HS-27A (cell line): Measurements from ENCODE around the gene SAMD4A.

Source experiments
- DNase-seq: peaks from one replicate; pipeline ENCODE4 v3.0.0-alpha.2; 2012; ENCODE audit warnings: low read depth, missing footprints

SAMD4A gene

DNA sequence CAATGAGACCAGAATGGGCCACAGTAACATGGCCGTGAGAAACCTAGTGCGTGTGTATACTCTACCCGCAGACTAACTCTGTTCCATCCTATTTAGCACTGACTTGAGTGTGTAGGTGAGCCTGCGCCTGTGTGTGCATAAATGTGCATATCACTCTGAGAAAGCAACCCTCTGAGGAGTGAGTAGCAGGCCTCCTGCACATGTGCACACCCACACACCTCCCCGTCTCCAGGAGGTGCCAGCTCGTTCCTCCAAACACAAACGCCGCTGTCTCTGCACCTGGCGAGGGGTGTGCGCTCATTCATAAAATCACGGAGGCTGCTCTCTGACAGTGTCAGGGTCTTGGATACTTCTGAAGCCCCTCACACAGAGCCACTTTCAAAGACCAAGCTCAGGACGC is 196.8 kb downstream of the SAMD4A start:
- DNase-seq, result no peak

DNA sequence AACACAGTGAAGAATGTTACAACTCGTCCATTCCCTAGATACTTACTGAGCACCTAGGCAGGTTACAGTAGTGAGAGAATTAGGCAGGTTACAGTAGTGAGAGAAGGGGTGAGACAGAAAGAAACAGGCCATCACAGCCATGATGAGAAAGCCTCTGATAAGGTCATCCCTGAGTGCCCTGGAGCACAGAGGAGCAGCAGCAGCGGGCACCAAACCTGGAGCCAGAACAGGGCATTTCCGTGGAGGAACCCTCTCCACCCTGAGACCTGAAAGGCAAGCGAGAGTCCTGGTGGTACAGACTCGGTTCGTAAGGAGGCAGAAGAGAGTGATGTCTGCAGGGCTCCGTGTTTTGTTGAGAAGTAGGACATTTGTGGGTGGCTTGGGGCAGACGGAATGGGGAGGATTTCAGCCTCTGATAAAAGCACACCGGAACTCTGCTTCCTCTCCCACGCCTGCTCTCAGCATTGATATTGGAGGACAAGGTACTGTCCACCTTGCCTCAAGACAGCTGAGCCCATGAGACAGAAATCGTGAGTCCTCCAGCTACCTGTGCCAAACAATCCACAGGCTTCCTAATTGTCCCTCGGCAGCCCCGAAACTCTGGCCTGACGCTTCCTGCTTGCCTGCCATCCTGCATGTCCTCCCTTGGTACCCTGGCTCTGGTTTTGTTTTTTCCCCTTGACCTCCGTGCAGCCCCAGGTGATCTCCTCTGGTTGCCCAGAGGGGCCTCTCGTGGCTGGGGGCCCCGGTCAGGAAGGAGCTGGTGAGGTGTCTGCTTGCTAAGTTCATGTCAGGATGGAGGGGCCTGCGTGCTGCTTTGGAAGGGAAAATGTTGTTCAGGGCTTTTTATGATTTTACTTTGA is 199.6 kb downstream of the SAMD4A start:
- no peak for DNase-seq

DNA sequence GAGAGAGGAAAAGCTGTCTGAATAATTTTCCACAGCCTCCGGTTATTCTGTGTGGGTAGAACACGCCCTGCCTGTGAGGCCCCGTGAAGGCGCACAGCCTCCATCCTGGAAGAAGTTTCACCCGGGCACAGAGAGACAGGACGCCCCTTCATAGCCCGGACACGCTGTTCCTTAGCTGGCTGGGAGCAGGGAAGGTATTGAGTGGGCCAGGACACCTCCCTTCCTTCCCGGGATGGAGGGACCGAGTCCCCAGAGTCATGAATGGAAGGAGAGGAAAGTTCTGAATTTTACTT is 200.2 kb downstream of the SAMD4A start:
- no peak for DNase-seq

DNA sequence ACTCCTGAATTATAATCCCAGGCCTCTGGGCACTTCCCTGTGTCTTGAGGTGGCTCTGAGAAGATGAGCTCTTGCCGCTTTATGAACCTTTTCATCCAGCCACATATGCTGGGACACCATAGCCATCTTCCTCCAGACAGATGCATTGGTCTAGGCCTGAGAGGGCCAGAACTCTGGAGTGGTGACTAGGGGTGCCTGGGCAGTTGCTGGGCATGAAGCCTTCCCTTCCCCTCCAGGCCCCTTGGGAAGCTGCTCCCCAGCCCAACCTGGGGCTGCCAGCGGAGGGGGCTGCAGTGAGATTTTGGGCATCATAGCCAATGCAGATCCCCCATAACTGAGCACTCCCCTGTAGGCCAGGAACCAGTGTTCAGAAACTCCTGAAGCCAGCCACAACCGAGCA is 200.5 kb downstream of the SAMD4A start:
- DNase-seq, result no peak

DNA sequence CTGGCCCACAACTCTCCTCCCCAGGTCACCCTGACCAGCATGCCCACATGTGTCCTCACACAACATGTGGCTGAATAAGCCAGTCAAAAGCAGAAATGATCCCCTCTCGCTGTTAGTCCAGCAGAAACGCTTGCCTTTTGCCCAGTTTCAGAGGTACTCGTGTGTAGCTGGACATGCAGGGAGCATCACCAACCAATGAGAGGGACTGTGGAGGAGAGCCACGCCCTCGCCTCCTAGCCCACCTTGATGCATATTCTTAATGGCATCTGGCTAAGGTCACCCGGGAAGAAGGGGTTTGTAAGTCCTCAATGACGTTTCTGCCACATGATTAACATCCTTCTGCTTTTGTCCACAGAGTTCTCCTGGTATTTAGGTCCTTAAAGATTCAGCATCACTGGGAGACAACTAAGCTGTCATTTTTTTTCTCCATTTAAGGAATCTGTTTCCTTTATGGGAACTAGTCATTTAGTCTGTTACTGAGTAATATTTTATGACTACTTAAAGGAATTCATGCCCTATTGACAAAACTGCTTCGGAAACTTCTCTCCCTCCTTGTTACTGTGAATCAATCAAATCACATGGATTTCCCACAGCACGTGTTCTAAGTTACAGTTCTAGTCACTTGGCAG is 201.7 kb downstream of the SAMD4A start:
- no peak for DNase-seq

DNA sequence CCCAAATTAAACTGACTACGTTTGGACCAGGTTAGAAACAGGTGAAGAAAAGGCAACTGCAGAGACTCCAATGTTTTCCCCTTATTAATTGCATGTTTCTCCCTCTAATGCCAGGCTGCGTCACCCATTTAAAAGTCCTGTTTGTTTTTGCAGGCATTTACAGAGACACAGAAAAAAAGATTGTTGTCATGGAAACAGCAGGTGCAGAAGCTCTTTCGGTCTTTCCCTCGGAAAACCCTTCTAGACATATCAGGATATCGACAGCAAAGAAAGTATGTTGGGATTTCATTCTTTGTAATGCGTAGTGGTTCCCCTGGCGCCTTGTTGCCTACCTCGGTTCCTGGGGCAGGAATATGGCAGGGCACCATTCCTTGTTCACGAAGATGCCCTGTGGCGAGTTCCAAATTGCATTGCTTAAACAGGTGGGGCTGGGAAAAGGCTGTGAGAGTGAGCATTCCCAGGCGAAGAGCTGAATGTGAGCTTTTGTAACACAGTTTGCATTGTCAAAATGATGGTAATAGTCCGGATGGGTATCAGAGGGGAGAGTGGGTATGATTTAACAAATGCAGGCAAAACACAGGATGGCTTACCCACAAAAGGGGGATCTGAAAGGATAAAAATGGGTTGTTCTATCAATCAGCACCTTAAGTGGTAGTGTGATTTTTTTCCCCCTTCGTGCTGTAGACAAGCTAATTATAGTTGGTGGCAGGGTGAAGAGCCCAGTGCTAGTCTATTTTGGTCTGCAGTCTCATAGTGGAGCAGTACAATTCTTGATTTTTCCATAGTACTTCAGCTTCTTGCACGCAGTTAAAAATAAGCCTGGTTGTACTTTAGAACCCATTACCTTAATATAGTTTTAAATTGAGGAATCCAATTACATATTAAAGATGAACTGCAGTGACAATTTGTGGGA is 203.3 kb downstream of the SAMD4A start:
- no peak for DNase-seq

DNA sequence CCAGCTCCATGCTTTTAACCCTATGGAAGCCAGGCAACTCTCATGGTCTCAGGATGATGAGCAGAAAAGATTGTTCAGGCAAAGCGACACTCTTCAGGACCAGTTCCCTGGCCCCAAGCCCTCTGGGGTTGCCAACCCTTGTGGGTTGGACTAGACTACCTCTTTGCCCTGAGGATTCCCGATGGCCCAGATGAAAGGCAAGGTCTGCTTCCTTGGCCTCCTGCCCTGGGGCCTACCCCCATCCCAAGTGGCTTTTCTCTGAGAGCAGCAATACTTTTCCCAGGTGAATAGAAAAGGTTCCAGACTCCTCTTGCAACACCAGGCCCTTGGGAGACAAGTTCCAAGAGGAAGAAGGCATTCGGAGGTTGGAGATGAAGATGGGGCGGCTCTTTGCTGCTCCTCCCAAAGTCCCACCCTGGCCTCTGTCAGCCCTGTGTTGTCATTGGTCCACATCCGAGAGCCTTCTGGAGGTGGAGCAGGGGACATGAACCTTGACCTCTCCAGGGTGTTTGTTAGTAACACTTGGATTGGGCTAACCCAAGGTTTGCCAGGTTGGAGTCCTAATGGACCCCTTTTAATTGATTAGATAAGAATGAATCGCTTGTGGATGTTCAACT is 204.6 kb downstream of the SAMD4A start:
- DNase-seq, result no peak

DNA sequence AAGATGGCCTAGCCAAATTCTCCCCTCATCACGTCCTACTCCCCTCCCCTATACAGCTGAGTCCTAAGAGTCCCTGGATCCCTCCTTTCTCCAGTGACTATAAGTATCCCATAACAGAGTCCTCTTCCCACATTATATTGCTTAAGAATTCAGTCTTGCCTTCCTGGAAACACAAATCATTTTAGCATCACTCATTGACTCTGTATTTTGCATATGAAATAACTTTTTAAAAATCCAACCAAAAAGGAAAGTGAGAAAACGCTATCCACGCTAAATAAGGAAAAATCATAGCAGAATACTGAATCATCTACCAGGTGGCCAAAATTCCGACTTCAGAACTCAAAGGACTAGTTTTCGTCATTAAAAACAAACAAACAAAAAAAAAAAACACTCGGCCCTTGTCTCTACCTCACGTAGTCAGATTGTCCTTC is 205.5 kb downstream of the SAMD4A start:
- peak; percentile 30 for DNase-seq

DNA sequence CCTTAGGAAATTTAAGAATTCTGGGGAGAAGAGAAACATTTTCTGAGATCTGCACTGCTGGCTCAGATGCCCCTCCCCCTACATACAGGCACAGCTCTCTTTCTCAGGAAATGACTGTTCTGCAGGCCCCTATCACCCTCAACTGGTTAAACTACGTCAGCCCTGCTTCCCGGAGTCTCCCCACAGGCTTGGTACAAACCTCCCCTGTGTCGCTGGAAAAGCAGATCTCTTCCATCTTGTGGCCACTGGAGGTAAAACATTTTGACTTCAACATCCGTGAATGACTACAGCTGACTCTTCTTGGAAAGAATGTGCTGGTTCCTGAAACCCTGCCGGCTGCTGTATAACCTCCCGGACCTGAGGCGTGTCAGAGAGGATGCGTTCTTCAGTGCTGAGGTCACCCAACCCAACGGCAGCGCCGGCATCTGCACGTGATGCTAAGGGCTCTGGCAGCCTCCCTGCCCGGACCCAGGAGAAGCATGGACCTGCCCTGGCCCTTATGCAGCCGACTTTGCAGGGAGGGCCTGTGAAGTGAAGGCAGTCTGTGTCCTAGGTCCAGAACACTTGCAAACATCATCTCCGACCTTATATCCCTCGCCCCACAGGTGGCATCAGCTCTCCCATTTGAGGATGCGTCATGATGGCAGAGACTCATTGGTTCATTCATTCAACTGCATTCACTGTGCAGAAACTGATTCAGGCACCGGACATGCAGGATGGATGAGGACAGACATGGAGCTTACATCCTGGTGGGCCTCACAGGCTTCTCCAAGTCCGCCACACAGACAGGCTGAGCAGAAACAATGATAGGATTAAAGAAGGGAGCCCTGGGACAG is 206.5 kb downstream of the SAMD4A start:
- peak; percentile 99 for DNase-seq

DNA sequence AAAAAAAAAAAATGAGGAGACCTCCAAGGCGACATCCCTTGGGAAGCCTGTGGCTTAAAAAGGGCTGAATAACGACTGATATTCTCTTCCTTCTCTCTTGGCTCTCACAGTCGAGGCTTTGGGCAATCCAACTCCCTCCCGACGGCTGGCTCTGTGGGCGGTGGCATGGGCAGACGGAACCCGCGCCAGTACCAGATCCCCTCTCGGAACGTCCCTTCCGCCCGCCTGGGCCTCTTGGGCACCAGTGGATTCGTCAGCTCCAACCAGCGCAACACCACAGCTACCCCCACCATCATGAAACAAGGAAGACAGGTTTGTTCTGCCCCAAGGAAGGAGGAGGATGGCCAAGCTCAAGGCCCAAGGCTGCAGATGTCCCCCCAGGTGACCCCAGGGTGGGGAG is 207.9 kb downstream of the SAMD4A start:
- DNase-seq, result no peak

DNA sequence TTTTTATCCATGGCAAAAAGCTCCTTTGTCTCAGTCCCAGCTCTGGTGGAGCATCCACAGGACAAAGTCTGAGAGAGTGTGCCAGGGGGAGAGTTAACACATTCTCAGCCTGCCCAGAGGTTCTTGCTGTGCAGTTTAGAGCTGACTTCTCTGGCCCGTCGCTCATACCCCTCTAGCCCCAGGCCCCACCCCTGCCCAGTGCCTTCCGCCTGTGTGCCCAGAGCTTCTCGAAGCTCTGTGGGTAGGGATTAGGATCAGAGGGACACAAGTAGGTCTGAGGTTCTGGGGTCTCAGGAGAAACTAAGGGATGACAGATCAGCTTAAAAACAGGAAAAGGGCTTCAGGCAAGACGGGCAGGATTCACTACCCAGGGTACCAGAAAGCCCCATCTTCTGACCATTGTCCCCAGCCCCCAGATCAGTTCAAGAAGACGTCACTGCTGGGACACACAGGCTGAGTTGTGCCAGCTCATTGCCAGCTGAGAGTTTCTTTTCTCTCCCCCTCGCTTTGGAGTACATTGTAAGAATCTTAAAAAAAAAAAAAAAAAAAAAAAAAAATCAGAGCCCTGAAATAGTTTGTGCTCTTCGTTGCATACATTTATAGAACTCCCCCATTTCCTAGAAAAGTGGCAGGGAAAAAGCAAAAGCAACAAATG is 208.7 kb downstream of the SAMD4A start:
- DNase-seq, result no peak

DNA sequence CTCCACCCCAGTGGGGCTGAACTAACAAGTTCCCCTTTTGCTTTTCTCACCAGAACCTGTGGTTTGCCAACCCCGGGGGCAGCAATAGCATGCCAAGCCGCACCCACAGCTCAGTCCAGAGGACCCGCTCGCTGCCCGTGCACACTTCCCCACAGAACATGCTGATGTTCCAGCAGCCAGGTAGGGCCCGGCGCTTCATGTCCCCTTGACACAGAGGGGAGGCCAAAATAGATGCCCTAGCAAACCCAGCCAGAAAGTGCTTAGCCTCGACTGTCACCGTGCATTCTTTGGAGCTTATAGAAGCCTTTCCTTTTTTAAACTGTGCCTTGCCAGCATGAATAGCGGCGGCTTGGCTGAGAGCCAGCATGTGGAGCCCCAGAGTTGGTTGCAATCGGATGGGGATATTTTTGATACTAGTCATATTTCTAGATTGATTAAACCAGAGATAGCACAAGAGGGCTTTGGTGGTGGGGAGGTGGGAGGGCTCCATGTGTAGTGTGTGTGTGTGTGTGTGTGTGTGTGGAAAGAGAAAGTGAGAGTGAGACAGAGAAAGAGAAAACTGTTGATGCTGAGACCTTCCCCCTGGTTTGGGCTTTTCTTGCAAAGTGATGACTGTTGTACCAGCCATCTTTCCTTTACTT is 209.6 kb downstream of the SAMD4A start:
- peak; percentile 88 for DNase-seq

DNA sequence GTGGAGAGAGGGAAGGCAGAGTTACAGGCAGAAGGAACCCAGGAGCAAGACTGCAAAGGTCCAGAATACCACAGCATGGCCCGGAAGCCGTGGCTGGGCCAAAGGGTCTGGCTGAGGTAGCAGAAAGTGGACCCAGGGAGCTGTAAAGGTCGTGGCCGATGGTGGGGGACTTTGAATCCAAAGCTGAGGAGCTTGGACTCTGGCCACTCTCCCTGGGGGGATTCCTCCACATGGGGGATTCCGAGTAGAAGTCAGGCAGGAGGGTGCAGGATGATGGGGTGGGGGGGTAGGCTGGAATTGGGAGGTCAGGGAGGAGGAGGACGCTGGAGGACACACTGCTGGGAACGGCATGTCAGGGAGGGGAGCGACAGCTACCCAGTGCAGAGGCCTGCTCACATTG is 210.5 kb downstream of the SAMD4A start:
- no peak for DNase-seq

DNA sequence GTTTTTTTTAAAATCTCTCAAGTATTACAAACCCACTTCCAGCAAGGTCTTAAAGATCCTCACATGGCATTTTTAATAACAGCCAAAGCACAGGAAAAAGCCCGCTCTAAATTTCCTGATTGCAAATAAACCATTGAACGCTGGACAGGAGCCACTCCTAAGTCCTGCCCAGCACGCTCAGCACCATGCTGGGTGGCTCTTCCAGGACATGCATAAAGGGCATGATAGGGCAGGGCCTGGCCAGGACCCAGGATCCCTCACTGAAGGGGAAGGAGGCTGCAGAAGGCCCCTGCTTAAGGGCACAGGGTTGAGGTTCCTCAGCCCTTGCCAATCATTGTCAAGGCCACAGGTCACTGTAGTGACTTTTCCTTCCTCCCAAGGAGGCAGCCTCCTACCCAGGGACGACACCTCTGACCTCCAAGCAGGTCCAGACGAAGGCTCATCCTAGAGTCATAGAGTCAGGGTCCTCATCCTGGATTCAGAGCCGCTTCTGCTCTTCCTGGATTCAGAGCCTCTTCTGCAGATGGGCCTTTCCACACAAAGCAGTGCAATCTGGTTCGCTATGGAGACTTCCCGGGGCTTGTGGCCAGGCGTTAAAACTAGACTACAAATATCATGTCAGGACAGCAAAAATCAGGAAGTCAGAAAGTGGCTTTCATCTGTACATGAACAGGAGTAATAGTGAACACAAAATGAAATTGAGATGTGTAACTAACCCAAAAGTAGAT is 211.9 kb downstream of the SAMD4A start:
- DNase-seq, result no peak

DNA sequence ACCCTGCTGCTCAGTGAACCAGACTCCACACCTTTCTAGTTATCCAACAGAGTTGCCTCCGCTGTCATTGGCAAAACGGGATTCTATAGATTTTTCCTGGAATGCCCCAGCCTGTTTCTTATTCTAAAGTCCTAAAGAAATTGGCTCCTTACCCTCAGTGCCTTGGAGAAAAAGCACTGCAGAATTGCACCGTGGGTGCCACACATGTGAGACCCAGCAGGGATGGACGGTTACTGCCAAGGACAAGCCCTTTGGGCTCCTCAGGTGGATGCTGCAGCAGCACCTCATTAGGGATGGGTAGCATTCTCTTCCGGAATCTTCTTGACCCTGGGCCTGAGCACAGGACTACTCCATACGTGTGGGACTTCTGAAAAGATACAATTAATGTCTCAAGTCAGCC is 214.2 kb downstream of the SAMD4A start:
- no peak for DNase-seq

DNA sequence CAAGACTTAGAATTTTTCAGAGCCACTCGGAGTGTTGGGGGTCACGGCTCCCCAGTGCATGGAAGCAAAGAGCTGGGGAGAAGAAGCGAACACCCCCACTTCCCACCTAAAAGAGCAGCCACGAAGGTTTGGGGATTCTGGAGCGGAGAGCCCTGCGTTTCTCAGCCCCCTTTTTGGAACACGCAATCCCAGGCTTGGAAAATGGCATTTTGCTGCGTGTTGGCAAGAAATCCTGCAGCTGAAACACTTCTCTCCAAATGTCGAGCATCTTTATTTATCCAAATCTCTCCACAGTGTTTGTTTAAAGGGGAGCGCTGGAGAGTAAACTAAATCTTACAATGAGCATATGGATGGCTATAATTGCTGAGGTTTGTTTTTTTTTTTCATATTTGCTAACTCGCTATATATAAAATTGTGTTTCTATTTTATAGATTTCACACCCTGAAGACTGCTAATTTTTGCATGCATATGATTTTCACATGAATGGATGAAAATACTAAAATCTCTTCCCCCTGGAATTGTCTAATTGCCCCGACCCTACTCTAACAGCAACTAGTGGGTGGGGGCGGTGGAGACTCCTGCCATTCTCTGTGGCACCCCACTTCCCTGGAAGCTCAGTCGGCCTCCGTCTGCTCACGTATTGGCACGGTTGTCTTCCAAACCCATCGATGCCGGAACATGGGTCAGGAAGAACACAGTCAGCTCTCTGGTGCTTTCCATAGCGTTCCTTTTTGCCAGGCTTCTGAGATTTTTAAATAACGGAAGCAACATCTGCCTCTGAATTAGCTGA is 215.2 kb downstream of the SAMD4A start:
- no peak for DNase-seq

DNA sequence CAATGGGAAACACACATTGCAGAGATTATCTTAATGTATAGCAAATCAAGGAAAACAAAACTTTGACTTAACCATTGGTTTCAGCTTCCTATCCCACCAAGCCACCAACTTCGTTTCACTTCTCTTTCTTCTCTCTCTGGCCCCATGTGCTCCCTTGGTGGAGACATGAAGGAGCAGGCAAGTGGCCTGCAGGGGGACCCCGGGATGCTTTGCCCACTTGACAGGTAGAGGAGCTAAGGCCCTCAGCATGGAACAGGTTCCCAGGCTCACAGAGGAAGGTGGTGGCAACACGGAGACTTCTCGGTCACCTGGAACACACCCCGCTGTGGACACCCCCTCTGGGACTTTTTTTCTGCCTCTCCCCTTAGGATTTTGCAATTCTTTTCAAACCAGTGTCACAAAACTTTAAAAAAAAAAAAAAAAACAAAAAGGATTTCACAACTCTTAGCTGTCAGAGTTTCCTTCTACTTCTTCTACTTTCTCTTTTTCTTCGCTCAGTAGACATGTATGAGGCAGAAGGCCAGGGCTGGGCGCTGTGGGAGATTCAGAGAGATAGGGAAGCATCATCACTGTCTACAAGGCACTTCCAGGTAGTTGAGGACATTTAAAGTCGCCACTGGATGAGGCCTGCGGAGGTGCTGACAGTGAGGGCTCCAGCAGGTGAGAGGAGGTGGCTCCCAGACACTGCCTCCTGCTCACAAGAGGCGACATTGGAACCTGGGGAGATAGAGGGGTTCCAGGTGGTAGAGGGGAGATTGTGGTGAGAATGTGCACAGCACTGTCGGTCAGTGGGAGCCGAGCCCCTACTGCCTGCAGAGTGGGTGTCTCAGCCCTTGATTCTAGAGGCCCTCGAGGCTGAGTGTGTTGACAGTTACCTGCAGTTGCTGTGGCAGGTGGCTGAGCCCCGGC is 216.1 kb downstream of the SAMD4A start:
- no peak for DNase-seq

DNA sequence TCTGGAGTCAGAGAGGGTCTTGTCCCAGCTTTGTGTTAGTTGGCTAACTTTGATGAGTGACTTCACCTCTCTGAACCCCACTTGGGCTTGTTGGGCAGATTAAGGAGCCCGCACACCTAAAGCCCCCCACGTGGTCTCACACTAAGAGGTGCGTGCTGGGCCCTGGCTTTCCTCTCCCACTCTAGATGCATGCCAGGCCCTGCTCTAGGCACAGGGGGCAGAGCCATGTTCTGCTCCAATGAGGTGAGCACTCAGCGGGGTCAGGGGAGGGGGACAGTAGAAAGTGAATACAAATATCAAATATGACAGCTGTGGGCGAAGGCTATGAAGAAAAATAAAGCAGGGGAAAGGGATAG is 216.7 kb downstream of the SAMD4A start:
- DNase-seq, result no peak
